Naive thymus-derived CD4-positive, alpha-beta T cell (primary cell): ENCODE data around the gene MAP3K12. TPM values are rescaled to one million over a fixed set of nuclear protein-coding genes. Genes with fewer than 3 reads are reported as not detected.

Source experiments
- ATAC-seq: fragments of 150-1000 bp; cut with Tn5 transposase; 2 replicates; pipeline ENCODE4 v1.10.0; 2021; ENCODE audit warnings: mild to moderate bottlenecking, moderate library complexity
- CTCF ChIA-PET: fragments of 350-600 bp; sonication (Branson Sonifier 250); formaldehyde crosslinking; loops from one replicate; lab custom pipeline; 2021; ENCODE audit warnings: antibody characterized with exemption; lab: Charles Lee
- POLR2A ChIA-PET: fragments of 350-600 bp; sonication (Branson Sonifier 250); formaldehyde crosslinking; loops from one replicate; lab custom pipeline; 2021; ENCODE audit warnings: antibody characterized with exemption, inconsistent platforms; lab: Charles Lee
- DNase-seq, 9 donors: peaks; one replicate each; pipeline versions ENCODE4 v3.0.0 to v3.0.0-alpha.2; 2020 to 2022; ENCODE audit warnings: mixed read lengths in 1 of 9
- H3K27ac ChIP-seq: one replicate; pipeline ENCODE4 v1.7.0; 2013; ENCODE audit warnings: mild to moderate bottlenecking, low read depth, low read length, moderate library complexity
- H3K27me3 ChIP-seq, 2 donors: one replicate each; pipeline ENCODE4 v1.7.0; 2013; ENCODE audit warnings: low read length in 2 of 2, mild to moderate bottlenecking in 2 of 2, moderate library complexity in 2 of 2; ENCODE audit not compliant: control insufficient read depth in 2 of 2, insufficient read depth in 2 of 2
- H3K36me3 ChIP-seq, 3 experiments: 1 replicate in 2 of 3; 2 replicates in 1 of 3; pipeline ENCODE4 v1.7.0; 2013; ENCODE audit warnings: low read length in 3 of 3, mild to moderate bottlenecking in 3 of 3, moderate library complexity in 1 of 3; ENCODE audit not compliant: insufficient read depth in 3 of 3, control insufficient read depth in 2 of 3
- H3K4me1 ChIP-seq, 2 donors: one replicate each; pipeline ENCODE4 v1.7.0; 2013; ENCODE audit warnings: low read length in 2 of 2, mild to moderate bottlenecking in 2 of 2, moderate library complexity in 1 of 2; ENCODE audit not compliant: control insufficient read depth in 2 of 2, insufficient read depth in 2 of 2
- H3K4me3 ChIP-seq: 2 replicates; pipeline ENCODE4 v1.7.0; 2013; ENCODE audit warnings: mild to moderate bottlenecking, low read length
- H3K9me3 ChIP-seq, 3 experiments: 1 replicate in 2 of 3; 2 replicates in 1 of 3; pipeline ENCODE4 v1.7.0; 2013; ENCODE audit warnings: low read length in 3 of 3; ENCODE audit not compliant: control insufficient read depth in 2 of 3
- H3K27ac Mint-ChIP-seq, 9 donors: one replicate each; pipeline ENCODE4 v1.8.0; 2020 to 2022; ENCODE audit warnings: mixed read lengths in 9 of 9, mild to moderate bottlenecking in 8 of 9, moderate library complexity in 5 of 9, inconsistent platforms in 2 of 9
- H3K27me3 Mint-ChIP-seq, 5 donors: one replicate each; pipeline ENCODE4 v1.8.0; 2021 to 2022; ENCODE audit warnings: mixed read lengths in 5 of 5, mild to moderate bottlenecking in 1 of 5
- H3K36me3 Mint-ChIP-seq, 5 donors: one replicate each; pipeline ENCODE4 v1.8.0; 2020 to 2022; ENCODE audit warnings: mixed read lengths in 5 of 5, mild to moderate bottlenecking in 3 of 5, inconsistent platforms in 1 of 5
- H3K4me1 Mint-ChIP-seq, 7 donors: one replicate each; pipeline ENCODE4 v1.8.0; 2020 to 2022; ENCODE audit warnings: mixed read lengths in 7 of 7, mild to moderate bottlenecking in 3 of 7, inconsistent platforms in 1 of 7
- H3K4me3 Mint-ChIP-seq, 10 donors: one replicate each; pipeline ENCODE4 v1.8.0; 2020 to 2022; ENCODE audit warnings: mild to moderate bottlenecking in 10 of 10, mixed read lengths in 10 of 10, moderate library complexity in 6 of 10, inconsistent platforms in 2 of 10
- H3K9me3 Mint-ChIP-seq, 11 donors: one replicate each; pipeline ENCODE4 v1.8.0; 2020 to 2022; ENCODE audit warnings: mixed read lengths in 11 of 11, mild to moderate bottlenecking in 4 of 11, inconsistent platforms in 1 of 11, moderate library complexity in 1 of 11
- intact Hi-C, 2 donors: fragments of 100-400 bp; cut with micrococcal nuclease; formaldehyde crosslinking; loops; one replicate each; pipeline ENCODE4 v1.15.1; 2023
- polyA plus RNA-seq, 2 donors: library from polyadenylated mRNA; unstranded; fragments of 300-500 nt; fragmentation: Illumina TruSeq; gene quantifications; one replicate each; pipeline ENCODE4 v1.2.3, GENCODE V29; 2021
- total RNA-seq, 6 experiments: library from RNA in 5 of 6; stranded (reverse) in 5 of 6; gene quantifications; 1 replicate in 5 of 6; 2 replicates in 1 of 6; pipeline ENCODE4 v1.2.3 and lab custom pipeline; 2021 to 2026

The MAP3K12 gene
- total and polyA plus RNA-seq, 7 experiments from 2014 or later = 4.9 to 29.7 (median 22.8) TPM

DNA sequence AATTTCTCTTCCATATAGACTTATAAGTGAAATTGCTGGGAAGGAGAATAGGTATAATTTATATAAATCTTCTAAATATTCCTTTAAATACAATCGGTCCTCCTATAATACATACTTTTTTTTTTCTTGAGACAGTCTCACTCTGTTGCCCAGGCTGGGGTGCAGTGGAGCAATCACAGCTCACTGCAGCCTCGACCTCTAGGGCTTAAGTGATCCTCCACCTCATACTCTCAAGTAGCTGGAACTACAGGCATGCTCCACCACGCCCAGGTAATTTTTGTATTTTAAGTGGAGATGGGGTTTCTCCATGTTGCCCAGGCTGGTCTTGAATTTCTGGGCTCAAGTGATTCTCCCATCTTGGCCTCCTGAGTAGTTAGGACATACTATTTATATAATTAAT, 37.7 kb upstream of the MAP3K12 start:
- peaks cover 0 to 5% (median 0%) of the 10 kb centered on the region in 7 donors for H3K4me1 Mint-ChIP-seq
- intact Hi-C loops = no loop called here
- Histone ChIP-seq H3K27ac (no peak overlapping the region), H3K36me3 (peaks cover 11 to 89% (median 21%) of the 10 kb centered on the region in 3 experiments), H3K4me1 (no peaks in the 10 kb centered on the region), H3K27me3 (no peaks in the 10 kb centered on the region), H3K4me3 (no peak overlapping the region), H3K9me3 (no peaks in the 10 kb centered on the region)
- ChIA-PET CTCF (no interaction called here), POLR2A (no interaction called here)
- no peaks in the 10 kb centered on the region for H3K27me3 Mint-ChIP-seq
- no peaks in the 10 kb centered on the region for H3K9me3 Mint-ChIP-seq
- ATAC-seq (no peak), DNase-seq (no peak)
- H3K36me3 Mint-ChIP-seq = peaks cover 17 to 56% (median 27%) of the 10 kb centered on the region in 5 donors
- H3K4me3 Mint-ChIP-seq = no peak overlapping the region
- H3K27ac Mint-ChIP-seq = no peak overlapping the region

DNA sequence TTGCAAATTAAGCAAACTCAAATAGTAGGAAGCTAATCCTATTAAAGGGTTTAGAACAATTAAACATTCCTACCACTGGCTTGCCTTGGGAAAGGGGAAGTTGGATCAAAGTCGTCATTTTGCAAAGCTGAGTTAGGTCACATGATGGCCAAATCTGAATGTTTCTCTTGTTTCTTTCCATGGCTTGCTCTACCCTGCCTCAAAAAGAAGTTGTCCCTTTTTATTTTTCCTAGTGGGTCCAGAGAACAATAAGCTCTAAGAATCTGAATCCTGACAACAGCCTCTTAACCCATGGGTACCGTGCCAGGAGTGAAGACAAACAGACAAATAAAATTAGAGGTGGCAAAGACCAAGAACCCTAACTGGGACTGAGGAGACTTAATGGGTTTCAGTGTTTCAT, 34.2 kb upstream of the MAP3K12 start:
- CTCF ChIA-PET = no interaction called here
- DNase-seq (no peak), ATAC-seq (no peak)
- Mint-ChIP-seq H3K4me1 (peaks cover 0 to 5% (median 0%) of the 10 kb centered on the region in 7 donors), H3K4me3 (no peak overlapping the region), H3K9me3 (no peaks in the 10 kb centered on the region), H3K27me3 (no peaks in the 10 kb centered on the region), H3K27ac (peak overlapping the region in 1 of 9 donors; percentile 28), H3K36me3 (peaks cover 12 to 54% (median 27%) of the 10 kb centered on the region in 5 donors)
- POLR2A ChIA-PET = no interaction called here
- no peaks in the 10 kb centered on the region for H3K4me1 ChIP-seq
- no peak overlapping the region for H3K27ac ChIP-seq
- H3K9me3 ChIP-seq = no peaks in the 10 kb centered on the region
- no peak overlapping the region for H3K4me3 ChIP-seq
- H3K36me3 ChIP-seq = peaks cover 7 to 81% (median 21%) of the 10 kb centered on the region in 3 experiments
- intact Hi-C loops = no loop called here
- H3K27me3 ChIP-seq = no peaks in the 10 kb centered on the region

DNA sequence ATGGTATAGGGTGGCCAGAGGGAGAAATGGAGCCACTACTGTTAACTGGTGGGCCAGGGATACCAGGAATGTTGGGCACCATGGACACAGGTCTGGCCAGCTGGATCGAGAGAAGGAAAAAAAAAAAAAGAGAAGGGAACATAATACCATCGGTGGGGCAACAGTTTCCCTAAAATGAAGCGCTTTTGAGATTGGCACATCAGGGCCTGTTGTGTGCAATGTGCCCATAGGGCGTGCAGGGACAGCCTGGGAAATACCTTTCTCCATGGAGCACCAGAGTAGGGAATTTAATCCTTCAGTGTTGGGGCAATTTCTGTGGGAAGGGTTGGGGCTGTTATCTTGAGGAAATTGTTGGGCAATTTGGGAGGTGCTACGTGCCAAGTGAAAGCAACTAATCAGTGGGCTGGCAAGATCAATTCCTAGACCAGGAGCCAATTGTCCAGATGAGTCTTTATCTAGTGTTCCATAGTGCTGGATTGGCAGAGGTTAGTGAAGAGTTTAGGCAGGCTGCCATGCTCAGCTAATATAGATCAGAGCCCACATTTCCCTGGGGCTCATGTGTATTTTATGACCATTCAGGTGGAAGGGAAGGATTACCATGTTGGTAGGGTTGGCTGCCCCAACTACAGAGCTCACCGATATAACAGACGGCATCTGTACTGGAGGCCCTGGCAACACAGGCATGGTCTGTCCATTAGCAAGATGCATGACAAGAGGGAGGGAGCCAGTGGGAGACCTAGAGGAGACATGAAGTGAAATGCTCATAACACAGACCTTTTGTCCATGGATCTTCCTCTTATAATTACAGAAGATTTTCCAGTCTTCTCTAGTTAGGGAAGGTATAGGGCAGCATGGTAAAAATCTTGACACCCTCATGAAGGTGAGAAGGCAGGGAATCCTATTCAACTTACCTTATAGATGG, 33.5 kb upstream of the MAP3K12 start:
- Histone ChIP-seq H3K27me3 (no peaks in the 10 kb centered on the region), H3K9me3 (no peaks in the 10 kb centered on the region), H3K27ac (no peak overlapping the region), H3K4me1 (no peaks in the 10 kb centered on the region), H3K4me3 (no peak overlapping the region), H3K36me3 (peaks cover 7 to 74% (median 21%) of the 10 kb centered on the region in 3 experiments)
- Mint-ChIP-seq H3K27me3 (no peaks in the 10 kb centered on the region), H3K4me3 (no peak overlapping the region), H3K27ac (peak overlapping the region in 2 of 9 donors; percentile 25 to 28), H3K4me1 (peaks cover 0 to 5% (median 0%) of the 10 kb centered on the region in 7 donors), H3K9me3 (no peaks in the 10 kb centered on the region), H3K36me3 (peaks cover 12 to 48% (median 27%) of the 10 kb centered on the region in 5 donors)
- POLR2A ChIA-PET = no interaction called here
- intact Hi-C loops = no loop called here
- no peak for DNase-seq
- no peak for ATAC-seq
- CTCF ChIA-PET = interaction anchor here (0.6 kb wide), 1 partner anchor 375 kb away, joined by 3 read pairs; no protein-coding TSS in a partner anchor

DNA sequence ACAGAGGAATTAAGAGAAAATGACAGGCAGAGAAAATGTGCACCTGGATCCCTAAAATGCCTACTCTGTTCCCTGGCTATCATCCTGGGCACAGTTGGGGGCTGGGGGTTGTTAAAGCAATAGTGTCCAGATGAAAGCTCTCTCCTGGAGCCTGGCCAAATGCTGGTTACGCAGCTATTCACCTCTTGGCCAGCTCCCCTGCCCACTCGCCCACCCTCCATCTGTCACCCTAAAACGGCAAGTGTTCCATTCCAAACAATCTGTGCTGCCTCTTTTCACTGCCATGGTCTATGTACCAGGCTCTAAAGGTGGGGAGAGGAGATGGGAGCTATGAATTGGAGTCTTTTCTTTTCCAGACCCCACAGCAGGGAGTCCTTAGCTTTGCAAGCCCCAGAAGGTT, 32.8 kb upstream of the MAP3K12 start:
- no peak overlapping the region for H3K4me3 ChIP-seq
- Mint-ChIP-seq H3K4me3 (no peak overlapping the region), H3K27me3 (no peaks in the 10 kb centered on the region), H3K9me3 (no peaks in the 10 kb centered on the region), H3K4me1 (peaks cover 0 to 5% (median 0%) of the 10 kb centered on the region in 7 donors), H3K27ac (no peak overlapping the region), H3K36me3 (peaks cover 12 to 42% (median 27%) of the 10 kb centered on the region in 5 donors)
- no peaks in the 10 kb centered on the region for H3K4me1 ChIP-seq
- intact Hi-C loops = no loop called here
- CTCF ChIA-PET = interaction anchor here (0.6 kb wide), 2 partner anchors 23 to 374 kb away, joined by 3 read pairs; no protein-coding TSS in a partner anchor
- H3K27me3 ChIP-seq = no peaks in the 10 kb centered on the region
- H3K9me3 ChIP-seq = no peaks in the 10 kb centered on the region
- H3K36me3 ChIP-seq = peaks cover 7 to 73% (median 21%) of the 10 kb centered on the region in 3 experiments
- POLR2A ChIA-PET = no interaction called here
- H3K27ac ChIP-seq = no peak overlapping the region
- ATAC-seq (no peak), DNase-seq (no peak)

DNA sequence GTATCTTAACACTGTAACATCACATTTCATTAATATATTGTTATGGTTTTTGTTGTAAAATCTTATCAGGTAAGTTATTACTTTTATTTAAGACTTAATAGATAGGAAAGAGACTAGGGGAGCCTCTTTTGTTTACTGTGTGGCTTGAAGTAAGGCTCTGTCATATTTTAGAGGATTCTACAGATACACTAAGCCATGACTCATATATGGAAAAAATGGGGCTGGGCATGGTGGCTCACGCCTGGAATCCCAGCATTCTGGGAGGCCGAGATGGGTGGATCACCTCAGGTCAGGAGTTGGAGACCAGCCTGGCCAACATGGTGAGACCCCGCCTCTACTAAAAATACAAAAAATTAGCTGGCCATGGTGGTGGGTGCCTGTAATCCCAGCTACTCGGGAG, 31.7 kb upstream of the MAP3K12 start:
- Mint-ChIP-seq H3K4me3 (no peak overlapping the region), H3K27me3 (no peaks in the 10 kb centered on the region)
- no peak for DNase-seq

DNA sequence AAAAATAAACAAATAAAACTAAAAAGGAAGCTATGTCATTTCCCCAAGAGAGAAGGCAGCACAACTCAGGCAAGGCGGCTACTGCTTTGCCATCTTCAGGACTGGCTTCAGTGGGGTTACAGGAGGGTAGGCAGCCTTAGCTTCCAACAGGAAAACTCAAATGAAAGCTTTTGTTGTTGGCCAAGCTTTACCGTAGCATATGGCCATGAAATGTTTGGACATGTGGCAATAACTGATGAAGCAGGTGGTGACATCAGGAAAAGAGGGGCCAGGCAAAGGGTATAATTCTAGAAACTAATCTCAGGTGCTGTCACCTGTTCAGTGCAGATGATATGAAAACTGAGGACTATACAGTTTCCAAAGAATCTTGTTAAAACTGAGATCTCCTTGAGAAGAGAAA, 30.8 kb upstream of the MAP3K12 start:
- ChIA-PET CTCF (no interaction called here), POLR2A (no interaction called here)
- H3K4me3 Mint-ChIP-seq = no peak overlapping the region
- DNase-seq (no peak), ATAC-seq (no peak)
- Histone ChIP-seq H3K27ac (no peak overlapping the region), H3K27me3 (no peaks in the 10 kb centered on the region), H3K4me1 (no peaks in the 10 kb centered on the region), H3K9me3 (no peaks in the 10 kb centered on the region), H3K4me3 (no peak overlapping the region), H3K36me3 (peaks cover 4 to 55% (median 16%) of the 10 kb centered on the region in 3 experiments)
- intact Hi-C loops = no loop called here
- H3K36me3 Mint-ChIP-seq = peaks cover 9 to 37% (median 31%) of the 10 kb centered on the region in 5 donors
- H3K27ac Mint-ChIP-seq = no peak overlapping the region
- H3K4me1 Mint-ChIP-seq = peaks cover 0 to 3% (median 0%) of the 10 kb centered on the region in 7 donors
- no peaks in the 10 kb centered on the region for H3K9me3 Mint-ChIP-seq
- H3K27me3 Mint-ChIP-seq = no peaks in the 10 kb centered on the region

More for the DNA sequence above, 31.7 kb upstream of the MAP3K12 start:
- H3K9me3 ChIP-seq = no peaks in the 10 kb centered on the region
- H3K27me3 ChIP-seq = no peaks in the 10 kb centered on the region
- H3K27ac ChIP-seq = no peak overlapping the region
- CTCF ChIA-PET = interaction anchor here (0.7 kb wide), 2 partner anchors 13 to 48 kb away, joined by 4 to 5 read pairs; no protein-coding TSS in a partner anchor
- Mint-ChIP-seq H3K9me3 (no peaks in the 10 kb centered on the region), H3K4me1 (peaks cover 0 to 5% (median 0%) of the 10 kb centered on the region in 7 donors), H3K36me3 (peaks cover 12 to 38% (median 27%) of the 10 kb centered on the region in 5 donors), H3K27ac (no peak overlapping the region)
- POLR2A ChIA-PET = interaction anchor here (0.9 kb wide), 1 partner anchor 27 kb away, joined by 3 read pairs; no protein-coding TSS in a partner anchor
- H3K36me3 ChIP-seq = peaks cover 7 to 62% (median 19%) of the 10 kb centered on the region in 3 experiments
- no peaks in the 10 kb centered on the region for H3K4me1 ChIP-seq
- ATAC-seq = no peak
- H3K4me3 ChIP-seq = no peak overlapping the region
- intact Hi-C loops = no loop called here
